Cerebellar cortex (tissue), 1 donor: ENCODE measurements around the gene TMEM60.
A peak's percentile ranks its signal among the peaks of the same experiment; 100 is the strongest.
"Not testable (repeated sequence)": the region's sequence is repeated elsewhere in the genome, so short reads cannot be mapped to it uniquely, and the experiment has no call there.

Source experiments
- DNase-seq: peaks from one replicate; pipeline ENCODE4 v3.0.0-alpha.2; 2015; ENCODE audit warnings: low spot score

TMEM60 gene, protein sequence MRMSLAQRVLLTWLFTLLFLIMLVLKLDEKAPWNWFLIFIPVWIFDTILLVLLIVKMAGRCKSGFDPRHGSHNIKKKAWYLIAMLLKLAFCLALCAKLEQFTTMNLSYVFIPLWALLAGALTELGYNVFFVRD

DNA sequence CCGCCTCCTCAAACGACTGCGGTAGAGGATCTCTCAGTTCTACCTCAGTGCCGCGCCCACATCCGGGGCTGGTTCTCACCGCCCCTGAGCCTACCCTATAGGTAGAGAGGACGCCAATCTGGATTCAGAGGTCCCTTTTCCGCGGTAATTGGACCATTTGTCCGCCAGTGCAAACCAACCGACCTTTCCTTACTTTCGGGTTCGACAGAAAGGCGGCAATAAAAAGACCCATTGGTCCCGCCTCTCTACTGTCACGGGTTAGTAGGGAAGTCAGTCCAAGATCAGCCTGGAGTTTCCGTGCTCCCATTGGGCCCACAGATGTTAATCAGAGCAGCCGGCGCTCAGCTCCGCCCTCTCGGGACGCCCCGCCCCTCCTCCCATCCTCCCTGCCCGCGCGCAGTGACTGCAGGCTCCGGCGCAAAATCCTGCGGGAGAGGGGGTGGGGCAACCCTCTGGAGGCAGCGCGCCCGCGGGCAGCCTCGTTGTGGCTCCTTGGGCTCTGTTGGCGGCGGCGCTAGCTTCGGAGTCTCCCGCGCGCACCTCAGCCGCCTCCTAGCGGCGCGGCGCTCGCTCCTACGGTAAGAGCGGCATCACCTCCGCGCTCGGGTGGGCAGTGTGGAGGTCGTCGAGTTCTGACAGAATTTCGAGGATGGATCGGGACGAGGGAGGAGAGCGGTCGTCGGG, at the start of gene TMEM60, which contains the start of gene PHTF2:
TMEM60 (minus strand) TSS at position 41 of the 684 bp plus-strand sequence. CDS start 4,061 bp downstream, outside the sequence.
PHTF2 (plus strand) TSS at position 380 of the 684 bp plus-strand sequence.
- DNase-seq, result peak; percentile 100

DNA sequence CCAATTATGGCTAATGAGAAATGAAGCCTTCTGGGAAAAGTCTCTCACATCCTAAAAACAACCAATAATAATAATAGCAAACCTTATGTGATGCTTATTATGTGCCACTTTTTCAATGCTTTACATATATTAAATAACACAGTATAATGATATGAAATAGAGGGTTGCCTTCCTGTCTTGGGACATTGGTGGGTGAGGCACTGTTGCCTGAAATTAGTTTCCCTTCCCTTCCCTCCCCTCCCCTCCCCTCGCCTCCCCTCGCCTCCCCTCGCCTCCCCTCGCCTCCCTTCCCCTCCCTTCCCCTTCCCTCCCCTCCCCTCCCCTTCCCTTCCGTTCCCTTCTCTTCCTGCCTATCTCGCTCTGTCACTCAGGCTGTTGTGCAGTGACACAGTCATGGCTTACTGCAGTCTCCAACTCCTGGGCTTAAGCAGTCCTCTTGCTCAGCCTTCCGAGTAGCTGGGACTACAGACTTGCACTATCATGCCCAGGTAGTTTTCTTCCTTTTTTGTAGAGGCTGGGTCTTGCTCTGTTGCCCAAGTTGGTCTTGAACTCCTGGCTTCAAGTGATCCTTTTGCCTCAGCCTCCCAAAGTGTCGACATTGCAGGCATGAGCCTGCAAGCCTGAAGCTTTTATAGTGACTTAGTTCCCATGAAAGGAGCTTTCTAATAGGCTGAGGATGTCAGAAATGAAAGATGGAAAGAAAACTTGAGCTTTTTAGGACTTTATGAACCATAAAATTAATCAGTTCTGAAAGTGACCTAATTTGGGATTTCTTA, 48.3 kb upstream of the TMEM60 start:
- DNase-seq, result no peak

- no peak for DNase-seq
These were observed 45.0 kb upstream of the TMEM60 start for GRCh38 chr7:77843194-77843593.

- DNase-seq, result no peak
These were observed 41.7 kb upstream of the TMEM60 start for GRCh38 chr7:77839919-77840318.

DNA sequence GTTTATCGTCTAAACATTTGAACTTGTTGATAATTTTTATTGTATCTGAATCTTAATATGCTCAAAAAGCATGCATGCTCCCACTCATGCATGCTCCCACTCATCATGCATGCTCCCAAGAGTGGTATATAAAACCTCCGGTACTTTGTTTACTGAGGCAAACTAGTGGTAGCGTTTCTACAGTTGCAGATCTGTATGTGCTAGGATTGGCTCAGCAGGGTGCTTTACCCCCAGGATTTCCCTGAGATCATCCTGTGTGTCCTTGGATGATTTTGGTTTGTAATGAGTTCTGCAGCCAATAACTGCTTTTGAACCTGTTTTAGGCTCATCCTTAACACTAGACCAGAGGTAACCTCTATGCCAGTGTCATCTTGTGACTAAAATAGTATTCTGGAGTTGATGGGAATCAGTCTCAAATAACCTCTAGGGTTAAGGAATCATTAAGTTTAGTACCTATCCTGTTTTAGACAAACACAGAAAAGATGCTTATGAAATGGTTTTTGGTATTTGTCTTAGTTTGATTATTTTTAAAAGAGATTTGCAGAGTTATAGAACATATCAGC, 40.8 kb upstream of the TMEM60 start:
- DNase-seq, result no peak

- DNase-seq, result no peak
These were observed 39.7 kb upstream of the TMEM60 start for GRCh38 chr7:77837966-77838365.

GRCh38 chr7:77837275-77837674, 39.0 kb upstream of the TMEM60 start:
- no peak for DNase-seq

DNA sequence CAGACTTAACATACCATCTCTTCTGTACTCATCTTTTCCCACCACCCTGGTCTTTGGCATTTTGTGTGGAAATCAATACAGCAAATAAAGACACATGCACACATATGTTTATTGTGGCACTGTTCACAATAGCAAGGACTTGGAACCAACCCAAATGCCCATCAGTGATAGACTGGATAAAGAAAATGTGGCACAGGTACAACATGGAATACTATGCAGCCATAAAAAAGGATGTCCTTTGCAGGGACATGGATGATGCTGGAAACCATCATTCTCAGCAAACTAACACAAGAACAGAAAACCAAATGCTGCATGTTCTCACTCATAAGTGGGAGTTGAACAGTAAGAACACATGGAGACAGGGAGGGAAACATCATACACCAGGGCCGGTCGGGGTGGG, 38.2 kb upstream of the TMEM60 start:
- not testable (repeated sequence) for DNase-seq

DNA sequence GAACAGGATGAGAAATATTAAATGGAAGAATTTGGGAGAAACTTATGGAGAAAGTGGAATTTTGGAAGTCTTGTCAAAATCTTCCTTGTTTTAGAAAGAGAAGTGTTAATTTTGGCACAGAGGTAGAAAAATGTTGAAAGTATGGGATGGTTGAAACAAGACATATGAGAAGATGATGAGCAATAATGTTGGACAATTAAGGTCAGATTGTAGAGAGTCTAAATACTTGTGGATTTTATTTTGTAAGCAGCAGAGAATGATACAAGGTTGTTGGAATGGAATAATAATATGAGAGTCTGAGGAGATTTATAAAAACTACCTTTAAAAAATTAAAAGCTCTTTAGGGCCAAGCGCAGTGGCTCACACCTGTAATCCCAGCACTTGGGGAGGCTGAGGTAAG, 34.9 kb upstream of the TMEM60 start:
- no peak for DNase-seq

DNA sequence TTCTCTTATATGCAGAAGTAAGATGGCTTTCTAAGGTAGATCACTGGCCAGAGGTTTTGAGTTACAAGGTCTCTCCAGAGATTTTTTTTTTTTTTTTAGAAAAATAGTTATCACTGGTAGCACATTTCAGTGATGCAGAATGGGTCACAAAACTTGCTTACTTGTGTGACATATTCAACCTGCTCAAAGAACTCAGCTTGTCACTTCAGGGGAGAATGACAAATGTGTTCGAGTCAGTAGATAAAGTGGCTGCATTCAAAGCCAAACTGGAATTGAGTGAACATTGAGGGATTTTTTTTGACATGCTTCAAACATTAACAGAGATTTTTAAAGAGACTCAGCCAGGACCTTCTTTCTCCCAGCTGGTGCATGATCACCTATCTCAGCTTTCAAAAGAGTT, 33.7 kb upstream of the TMEM60 start:
- no peak for DNase-seq

- no peak for DNase-seq
These were observed 33.2 kb upstream of the TMEM60 start for GRCh38 chr7:77831481-77831880.

- DNase-seq, result no peak
These were observed 32.6 kb upstream of the TMEM60 start for GRCh38 chr7:77830649-77831355.

DNA sequence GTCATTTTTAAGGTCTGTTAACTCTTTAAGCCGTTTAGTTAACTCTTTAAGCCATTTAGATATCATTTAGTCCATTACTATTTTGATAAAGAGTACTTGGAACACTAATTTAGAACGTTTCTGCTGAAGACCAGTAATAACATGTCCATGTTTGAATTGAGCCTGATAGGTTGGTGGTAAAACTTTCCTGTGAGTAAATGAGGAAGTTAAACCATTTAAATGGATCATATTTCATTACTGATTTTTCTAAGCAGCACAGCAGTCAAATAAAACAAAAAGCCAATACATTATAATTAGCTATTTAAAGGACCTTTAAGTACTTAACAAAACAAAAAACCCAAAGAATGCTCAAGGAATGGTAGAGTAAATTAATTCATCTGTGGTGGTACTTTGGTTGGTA, 29.8 kb upstream of the TMEM60 start:
- DNase-seq, result no peak

DNA sequence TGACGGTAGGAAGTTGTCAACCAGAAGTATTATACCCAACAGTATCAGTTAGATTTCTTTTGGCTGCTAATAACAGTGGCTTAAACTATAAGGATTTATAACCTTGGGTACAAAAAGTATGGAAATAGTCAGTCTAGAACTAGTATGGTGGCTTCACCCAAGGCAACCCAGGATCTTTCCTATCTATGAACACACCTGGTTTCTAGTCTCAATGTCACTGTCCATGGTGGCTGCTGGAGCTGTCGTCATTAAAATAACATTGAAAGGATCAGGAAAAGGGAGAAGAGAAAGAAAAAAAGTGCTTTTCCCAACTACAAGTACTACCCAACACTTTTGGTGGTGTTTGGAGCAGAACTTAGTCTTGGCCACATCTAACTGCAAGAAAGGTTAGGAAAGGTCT, 28.1 kb upstream of the TMEM60 start:
- DNase-seq, result no peak

DNA sequence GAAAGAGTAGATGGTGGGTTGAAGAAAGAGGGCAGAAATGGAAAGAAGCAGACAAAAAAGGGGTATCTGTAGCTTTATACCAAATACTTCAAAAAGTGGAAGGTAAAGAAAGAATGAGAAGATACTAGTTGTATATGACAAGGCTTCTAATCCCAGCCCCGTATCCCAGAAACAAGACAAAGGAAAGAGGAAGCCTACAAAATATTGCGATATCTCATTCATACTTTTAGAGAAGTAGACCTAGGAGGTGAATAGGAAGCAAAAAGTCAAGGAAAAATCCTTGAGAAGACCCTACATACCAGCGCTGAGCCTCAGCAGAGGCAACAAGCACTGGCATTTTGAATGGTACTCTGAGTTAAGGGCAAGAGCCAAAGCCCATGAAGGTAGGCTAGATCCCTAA, 26.9 kb upstream of the TMEM60 start:
- DNase-seq, result no peak

DNA sequence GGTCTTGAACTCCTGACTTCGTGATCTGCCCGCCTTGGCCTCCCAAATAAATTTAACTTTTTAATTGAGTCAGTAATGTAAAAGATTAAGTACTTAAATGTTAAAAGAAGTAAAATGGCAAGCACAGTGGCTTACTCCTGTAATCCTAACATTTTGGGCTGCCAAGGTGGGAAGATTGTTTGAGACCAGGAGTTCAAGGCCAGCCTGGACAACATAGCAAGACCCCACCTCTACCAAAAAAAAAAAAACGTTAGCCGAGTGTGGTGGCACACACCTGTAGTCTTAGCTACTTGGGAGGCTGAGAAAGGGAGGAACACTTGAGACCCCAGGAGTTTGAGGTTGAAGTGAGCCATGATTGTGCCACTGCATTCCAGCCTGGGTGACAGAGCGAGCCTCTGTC, 26.4 kb upstream of the TMEM60 start:
- DNase-seq, result no peak

GRCh38 chr7:77823787-77824186, 25.6 kb upstream of the TMEM60 start:
- no peak for DNase-seq

- no peak for DNase-seq
These were observed 24.0 kb upstream of the TMEM60 start for GRCh38 chr7:77822269-77822668.

DNA sequence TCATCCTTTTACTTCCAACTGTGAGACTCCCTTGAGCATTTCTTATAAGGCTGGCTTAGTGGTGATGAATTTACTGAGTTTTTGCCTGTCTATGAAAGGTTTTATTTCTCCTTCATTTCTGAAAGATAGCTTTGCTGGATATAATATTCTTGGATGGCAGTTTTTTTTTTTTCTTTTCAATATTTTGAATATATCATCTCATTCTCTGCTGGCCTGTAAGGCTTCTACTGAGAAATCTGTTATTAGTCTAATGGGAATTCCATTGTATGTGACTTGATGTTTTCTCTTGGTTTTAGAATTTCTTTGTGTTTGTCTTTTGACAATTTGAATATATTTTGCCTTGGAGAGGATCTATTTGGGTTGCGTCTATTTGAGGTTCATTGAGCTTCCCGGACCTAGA, 22.7 kb upstream of the TMEM60 start:
- DNase-seq, result no peak

GRCh38 chr7:77819021-77819420, 20.8 kb upstream of the TMEM60 start:
- DNase-seq, result no peak

- no peak for DNase-seq
These were observed 14.9 kb upstream of the TMEM60 start for GRCh38 chr7:77813180-77813579.

DNA sequence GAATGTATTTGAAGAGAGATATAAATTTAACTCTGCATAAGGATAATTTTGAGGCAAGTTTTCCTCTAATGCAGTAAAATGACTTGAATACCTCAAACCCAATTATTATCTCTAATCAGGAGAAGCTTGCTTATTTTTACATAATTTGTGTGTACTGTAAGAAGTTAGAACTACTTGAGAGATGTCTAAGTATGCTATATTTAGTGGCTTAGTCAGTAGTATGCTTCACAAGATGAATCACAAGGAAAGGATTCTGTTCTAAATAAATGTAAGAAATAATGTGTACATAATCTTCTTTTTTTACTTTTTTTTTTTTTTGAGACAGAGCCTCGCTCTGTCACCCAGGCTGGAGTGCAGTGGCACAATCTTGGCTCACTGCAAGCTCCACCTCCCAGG, 14.1 kb upstream of the TMEM60 start:
- no peak for DNase-seq
